ENCODE results near the gene CLIC2. TPM values are rescaled to one million over a fixed set of nuclear protein-coding genes. Genes with fewer than 3 reads are reported as not detected.

Gene CLIC2
- polyA plus RNA-seq, 1 donor (not counting 4 experiments of a cell fraction or from before 2014, with no cell fraction given): 0.49 TPM

DNA sequence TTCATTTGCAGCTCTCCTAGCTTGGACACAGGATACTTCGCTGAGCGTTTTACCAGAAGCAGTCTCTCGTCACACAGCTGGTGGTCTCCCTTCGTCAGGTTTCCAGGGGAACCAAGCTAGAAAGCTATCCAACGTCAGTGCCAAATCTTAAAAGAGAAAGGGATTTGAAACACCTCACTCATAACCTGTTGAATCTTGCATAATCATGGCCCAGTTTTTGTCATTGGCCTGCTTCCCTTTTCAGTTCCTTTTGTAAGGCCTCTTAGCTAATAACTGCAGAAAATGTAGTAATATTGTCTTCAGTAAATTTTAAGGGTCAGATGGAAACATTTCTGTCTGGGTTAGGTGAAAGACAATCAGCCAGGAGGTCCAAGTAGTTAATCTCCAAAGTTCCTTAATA lies 92.1 kb downstream of the CLIC2 start:
- no peaks in the 10 kb centered on the region for H3K4me1 ChIP-seq (ENCODE audit: control insufficient read depth, extremely low read depth, insufficient read depth, low read length)
- no peak overlapping the region for H3K4me3 ChIP-seq (ENCODE audit: control insufficient read depth in 2 of 3, extremely low read depth in 1 of 3, insufficient read depth in 2 of 3, low read depth in 1 of 3, low read length in 3 of 3)
- no peak overlapping the region for H3K4me2 ChIP-seq (ENCODE audit: control insufficient read depth, extremely low read depth, insufficient read depth, low read depth, low read length)
- H3K9me3 ChIP-seq (ENCODE audit: control insufficient read depth, low read depth, low read length): no peaks in the 10 kb centered on the region
- H3K36me3 ChIP-seq (ENCODE audit: control insufficient read depth in 2 of 2, extremely low read depth in 1 of 2, insufficient read depth in 2 of 2, low read length in 2 of 2): peaks cover 3 to 6% of the 10 kb centered on the region in 2 experiments
- dilution Hi-C loops (cut with MboI; ENCODE audit: extremely low pct_ligation_motif_present, low sequenced_read_pairs): no loop called here
- FAIRE-seq (no peak), DNase-seq (ENCODE audit: low read depth, low spot score) (no peak)
- no peaks in the 10 kb centered on the region for H3K9me1 ChIP-seq (ENCODE audit: control insufficient read depth, extremely low read depth, insufficient read depth, low read length)
- H3K9ac ChIP-seq (ENCODE audit: control insufficient read depth, extremely low read depth, insufficient read depth, low read length): no peak overlapping the region
- TF ChIP-seq, protein P1, sequence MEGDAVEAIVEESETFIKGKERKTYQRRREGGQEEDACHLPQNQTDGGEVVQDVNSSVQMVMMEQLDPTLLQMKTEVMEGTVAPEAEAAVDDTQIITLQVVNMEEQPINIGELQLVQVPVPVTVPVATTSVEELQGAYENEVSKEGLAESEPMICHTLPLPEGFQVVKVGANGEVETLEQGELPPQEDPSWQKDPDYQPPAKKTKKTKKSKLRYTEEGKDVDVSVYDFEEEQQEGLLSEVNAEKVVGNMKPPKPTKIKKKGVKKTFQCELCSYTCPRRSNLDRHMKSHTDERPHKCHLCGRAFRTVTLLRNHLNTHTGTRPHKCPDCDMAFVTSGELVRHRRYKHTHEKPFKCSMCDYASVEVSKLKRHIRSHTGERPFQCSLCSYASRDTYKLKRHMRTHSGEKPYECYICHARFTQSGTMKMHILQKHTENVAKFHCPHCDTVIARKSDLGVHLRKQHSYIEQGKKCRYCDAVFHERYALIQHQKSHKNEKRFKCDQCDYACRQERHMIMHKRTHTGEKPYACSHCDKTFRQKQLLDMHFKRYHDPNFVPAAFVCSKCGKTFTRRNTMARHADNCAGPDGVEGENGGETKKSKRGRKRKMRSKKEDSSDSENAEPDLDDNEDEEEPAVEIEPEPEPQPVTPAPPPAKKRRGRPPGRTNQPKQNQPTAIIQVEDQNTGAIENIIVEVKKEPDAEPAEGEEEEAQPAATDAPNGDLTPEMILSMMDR (optimal IDR thresholded peaks at IDR 0.05 in 1 of 3, IDR thresholded peaks at IDR 0.05 in 1 of 3, conservative IDR thresholded peaks at IDR 0.05 in 1 of 3; ENCODE audit: extremely low read depth in 1 of 3, insufficient read depth in 2 of 3, low read length in 3 of 3): no peak
- TF ChIP-seq EZH2 (IDR thresholded peaks at IDR 0.05; ENCODE audit: low read length): no peak
- no peak overlapping the region for H3K27ac ChIP-seq (ENCODE audit: control insufficient read depth, insufficient read depth, low read length)
- H2AFZ ChIP-seq (ENCODE audit: control insufficient read depth, low read length): no peak overlapping the region
- H3K27me3 ChIP-seq (ENCODE audit: control insufficient read depth, extremely low read depth, insufficient read depth, low read length): no peaks in the 10 kb centered on the region
- H3K79me2 ChIP-seq (ENCODE audit: control insufficient read depth, insufficient read depth, low read length): no peaks in the 10 kb centered on the region
- H4K20me1 ChIP-seq (ENCODE audit: control insufficient read depth, extremely low read depth, insufficient read depth, low read length): no peaks in the 10 kb centered on the region

DNA sequence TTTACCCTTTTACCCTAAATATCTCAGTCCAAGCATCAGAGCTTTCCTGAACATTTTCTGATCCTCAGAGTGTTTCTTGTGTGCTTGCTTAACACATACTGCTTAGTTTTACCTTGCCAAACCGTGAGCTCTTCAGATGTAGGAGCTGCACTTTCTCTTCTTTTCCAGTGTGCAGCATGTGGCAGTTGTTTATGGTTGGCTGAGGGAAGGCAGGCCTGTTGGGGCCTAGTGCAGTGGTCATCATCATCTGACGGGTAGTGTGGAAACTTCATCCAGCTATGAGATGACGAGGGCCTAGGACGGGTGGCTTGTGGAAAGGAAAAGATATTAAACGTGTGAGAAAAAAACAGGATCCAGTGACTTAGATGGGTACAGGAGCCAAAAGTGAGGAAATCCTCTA lies 96.7 kb downstream of the CLIC2 start:
- H3K9ac ChIP-seq (ENCODE audit: control insufficient read depth, extremely low read depth, insufficient read depth, low read length): no peak overlapping the region
- TF ChIP-seq EZH2 (IDR thresholded peaks at IDR 0.05; ENCODE audit: low read length): no peak
- TF ChIP-seq, protein P1 (optimal IDR thresholded peaks at IDR 0.05 in 1 of 3, IDR thresholded peaks at IDR 0.05 in 1 of 3, conservative IDR thresholded peaks at IDR 0.05 in 1 of 3; ENCODE audit: extremely low read depth in 1 of 3, insufficient read depth in 2 of 3, low read length in 3 of 3): no peak
- no peaks in the 10 kb centered on the region for H3K9me1 ChIP-seq (ENCODE audit: control insufficient read depth, extremely low read depth, insufficient read depth, low read length)
- H3K27me3 ChIP-seq (ENCODE audit: control insufficient read depth, extremely low read depth, insufficient read depth, low read length): no peaks in the 10 kb centered on the region
- H3K79me2 ChIP-seq (ENCODE audit: control insufficient read depth, insufficient read depth, low read length): peaks cover 2% of the 10 kb centered on the region
- DNase-seq (ENCODE audit: low read depth, low spot score): no peak
- no peak overlapping the region for H3K4me2 ChIP-seq (ENCODE audit: control insufficient read depth, extremely low read depth, insufficient read depth, low read depth, low read length)
- H3K4me3 ChIP-seq (ENCODE audit: control insufficient read depth in 2 of 3, extremely low read depth in 1 of 3, insufficient read depth in 2 of 3, low read depth in 1 of 3, low read length in 3 of 3): no peak overlapping the region
- peaks cover 5 to 7% of the 10 kb centered on the region in 2 experiments for H3K36me3 ChIP-seq (ENCODE audit: control insufficient read depth in 2 of 2, extremely low read depth in 1 of 2, insufficient read depth in 2 of 2, low read length in 2 of 2)
- dilution Hi-C loops (cut with MboI; ENCODE audit: extremely low pct_ligation_motif_present, low sequenced_read_pairs): no loop called here
- H3K4me1 ChIP-seq (ENCODE audit: control insufficient read depth, extremely low read depth, insufficient read depth, low read length): no peaks in the 10 kb centered on the region
- no peaks in the 10 kb centered on the region for H3K9me3 ChIP-seq (ENCODE audit: control insufficient read depth, low read depth, low read length)
- H3K27ac ChIP-seq (ENCODE audit: control insufficient read depth, insufficient read depth, low read length): no peak overlapping the region
- H2AFZ ChIP-seq (ENCODE audit: control insufficient read depth, low read length): no peak overlapping the region
- no peaks in the 10 kb centered on the region for H4K20me1 ChIP-seq (ENCODE audit: control insufficient read depth, extremely low read depth, insufficient read depth, low read length)
- FAIRE-seq: no peak

All from keratinocyte (primary cell).